ENCODE data around the gene MAPKAP1.

Gene MAPKAP1

DNA sequence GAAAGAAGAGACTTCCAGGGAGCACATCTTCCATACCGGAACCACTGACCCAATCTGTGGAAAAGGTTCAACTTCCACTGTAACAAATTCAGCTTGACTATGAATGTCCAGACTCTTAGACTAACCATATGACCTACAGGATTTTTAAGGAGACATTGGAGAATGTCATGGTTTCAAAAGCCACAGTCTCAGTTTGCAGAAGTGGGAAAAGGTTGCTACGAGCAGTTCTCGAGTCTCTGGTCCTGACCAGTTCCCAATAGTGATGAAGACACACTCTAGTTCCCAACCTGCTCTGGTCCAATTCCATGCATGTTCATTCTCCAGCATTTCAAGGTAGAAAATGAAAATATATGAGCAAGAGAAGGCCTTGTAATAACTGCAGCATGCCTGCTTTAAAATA, 158.0 kb downstream of the MAPKAP1 start:
- TF ChIP-seq SPI1 (IDR thresholded peaks at IDR 0.05; ENCODE audit: borderline replicate concordance, low read depth) (no peak), POLR2AphosphoS5 (IDR thresholded peaks at IDR 0.05; ENCODE audit: low read depth) (no peak), GABPA (IDR thresholded peaks at IDR 0.05; ENCODE audit: low read depth) (no peak)
- TF ChIP-seq, protein P1, sequence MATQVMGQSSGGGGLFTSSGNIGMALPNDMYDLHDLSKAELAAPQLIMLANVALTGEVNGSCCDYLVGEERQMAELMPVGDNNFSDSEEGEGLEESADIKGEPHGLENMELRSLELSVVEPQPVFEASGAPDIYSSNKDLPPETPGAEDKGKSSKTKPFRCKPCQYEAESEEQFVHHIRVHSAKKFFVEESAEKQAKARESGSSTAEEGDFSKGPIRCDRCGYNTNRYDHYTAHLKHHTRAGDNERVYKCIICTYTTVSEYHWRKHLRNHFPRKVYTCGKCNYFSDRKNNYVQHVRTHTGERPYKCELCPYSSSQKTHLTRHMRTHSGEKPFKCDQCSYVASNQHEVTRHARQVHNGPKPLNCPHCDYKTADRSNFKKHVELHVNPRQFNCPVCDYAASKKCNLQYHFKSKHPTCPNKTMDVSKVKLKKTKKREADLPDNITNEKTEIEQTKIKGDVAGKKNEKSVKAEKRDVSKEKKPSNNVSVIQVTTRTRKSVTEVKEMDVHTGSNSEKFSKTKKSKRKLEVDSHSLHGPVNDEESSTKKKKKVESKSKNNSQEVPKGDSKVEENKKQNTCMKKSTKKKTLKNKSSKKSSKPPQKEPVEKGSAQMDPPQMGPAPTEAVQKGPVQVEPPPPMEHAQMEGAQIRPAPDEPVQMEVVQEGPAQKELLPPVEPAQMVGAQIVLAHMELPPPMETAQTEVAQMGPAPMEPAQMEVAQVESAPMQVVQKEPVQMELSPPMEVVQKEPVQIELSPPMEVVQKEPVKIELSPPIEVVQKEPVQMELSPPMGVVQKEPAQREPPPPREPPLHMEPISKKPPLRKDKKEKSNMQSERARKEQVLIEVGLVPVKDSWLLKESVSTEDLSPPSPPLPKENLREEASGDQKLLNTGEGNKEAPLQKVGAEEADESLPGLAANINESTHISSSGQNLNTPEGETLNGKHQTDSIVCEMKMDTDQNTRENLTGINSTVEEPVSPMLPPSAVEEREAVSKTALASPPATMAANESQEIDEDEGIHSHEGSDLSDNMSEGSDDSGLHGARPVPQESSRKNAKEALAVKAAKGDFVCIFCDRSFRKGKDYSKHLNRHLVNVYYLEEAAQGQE (IDR thresholded peaks at IDR 0.05; ENCODE audit: insufficient replicate concordance, low read depth), result no peak
- TF ChIP-seq, protein P2, sequence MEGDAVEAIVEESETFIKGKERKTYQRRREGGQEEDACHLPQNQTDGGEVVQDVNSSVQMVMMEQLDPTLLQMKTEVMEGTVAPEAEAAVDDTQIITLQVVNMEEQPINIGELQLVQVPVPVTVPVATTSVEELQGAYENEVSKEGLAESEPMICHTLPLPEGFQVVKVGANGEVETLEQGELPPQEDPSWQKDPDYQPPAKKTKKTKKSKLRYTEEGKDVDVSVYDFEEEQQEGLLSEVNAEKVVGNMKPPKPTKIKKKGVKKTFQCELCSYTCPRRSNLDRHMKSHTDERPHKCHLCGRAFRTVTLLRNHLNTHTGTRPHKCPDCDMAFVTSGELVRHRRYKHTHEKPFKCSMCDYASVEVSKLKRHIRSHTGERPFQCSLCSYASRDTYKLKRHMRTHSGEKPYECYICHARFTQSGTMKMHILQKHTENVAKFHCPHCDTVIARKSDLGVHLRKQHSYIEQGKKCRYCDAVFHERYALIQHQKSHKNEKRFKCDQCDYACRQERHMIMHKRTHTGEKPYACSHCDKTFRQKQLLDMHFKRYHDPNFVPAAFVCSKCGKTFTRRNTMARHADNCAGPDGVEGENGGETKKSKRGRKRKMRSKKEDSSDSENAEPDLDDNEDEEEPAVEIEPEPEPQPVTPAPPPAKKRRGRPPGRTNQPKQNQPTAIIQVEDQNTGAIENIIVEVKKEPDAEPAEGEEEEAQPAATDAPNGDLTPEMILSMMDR (IDR thresholded peaks at IDR 0.05; ENCODE audit: insufficient read depth, low read length), result no peak
- H3K27me3 ChIP-seq (ENCODE audit: insufficient read depth, poor library complexity, severe bottlenecking), result no peaks in the 10 kb centered on the region
- no peak overlapping the region for H3K27ac ChIP-seq (replicated peaks)
- no peak for DNase-seq (ENCODE audit: low read depth in 1 of 2, low spot score in 1 of 2)
- H3K4me3 ChIP-seq (replicated peaks; ENCODE audit: insufficient read depth, low read length), result no peak overlapping the region

DNA sequence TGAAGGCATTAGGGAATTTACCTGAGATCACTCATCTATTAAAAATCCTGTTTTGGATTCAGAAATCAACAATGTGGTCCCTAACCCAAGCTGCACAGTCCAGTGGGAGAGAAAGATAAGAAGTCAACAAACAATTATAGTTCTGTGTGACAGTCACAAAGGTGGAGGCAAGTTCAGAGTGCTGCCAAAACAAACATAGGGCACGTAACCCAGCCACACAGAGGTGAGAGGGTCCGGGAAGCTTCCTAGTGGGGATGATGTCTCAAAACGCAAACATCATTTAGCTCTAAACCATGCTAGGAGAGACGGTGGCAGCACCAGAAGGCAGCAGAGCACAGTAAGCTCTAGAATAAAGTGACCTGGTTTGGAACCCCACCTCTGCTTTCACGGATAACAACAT, 158.9 kb downstream of the MAPKAP1 start:
- no peak overlapping the region for H3K4me3 ChIP-seq (replicated peaks; ENCODE audit: insufficient read depth, low read length)
- TF ChIP-seq SPI1 (IDR thresholded peaks at IDR 0.05; ENCODE audit: borderline replicate concordance, low read depth), result no peak
- no peak for TF ChIP-seq GABPA (IDR thresholded peaks at IDR 0.05; ENCODE audit: low read depth)
- TF ChIP-seq, protein P2 (IDR thresholded peaks at IDR 0.05; ENCODE audit: insufficient read depth, low read length), result no peak
- TF ChIP-seq, protein P1 (IDR thresholded peaks at IDR 0.05; ENCODE audit: insufficient replicate concordance, low read depth), result no peak
- TF ChIP-seq POLR2AphosphoS5 (IDR thresholded peaks at IDR 0.05; ENCODE audit: low read depth), result no peak
- no peak overlapping the region for H3K27ac ChIP-seq (replicated peaks)
- DNase-seq (ENCODE audit: low read depth in 1 of 2, low spot score in 1 of 2), result no peak
- H3K27me3 ChIP-seq (ENCODE audit: insufficient read depth, poor library complexity, severe bottlenecking), result no peaks in the 10 kb centered on the region

DNA sequence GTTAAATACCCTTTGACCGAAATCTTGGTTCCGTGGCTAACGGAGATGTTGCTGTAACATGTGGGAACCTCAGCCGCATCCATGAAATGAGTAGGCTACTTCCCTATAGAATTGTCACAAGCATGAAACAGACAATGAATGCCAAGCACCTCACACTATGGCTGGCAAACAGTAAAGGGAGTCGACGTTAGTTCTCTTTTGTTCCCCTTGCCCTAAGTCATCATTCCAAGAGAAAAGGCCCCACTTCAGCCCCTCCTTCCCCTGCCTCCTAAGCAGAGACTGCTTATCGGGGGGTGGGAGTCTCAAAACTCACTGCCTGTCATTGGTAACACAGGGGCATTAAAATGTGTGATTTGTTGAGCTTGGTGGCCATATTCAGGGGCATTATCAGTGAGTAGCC, 159.6 kb downstream of the MAPKAP1 start:
- TF ChIP-seq POLR2AphosphoS5 (IDR thresholded peaks at IDR 0.05; ENCODE audit: low read depth), result no peak
- TF ChIP-seq, protein P2 (IDR thresholded peaks at IDR 0.05; ENCODE audit: insufficient read depth, low read length), result no peak
- no peak for TF ChIP-seq GABPA (IDR thresholded peaks at IDR 0.05; ENCODE audit: low read depth)
- no peak for TF ChIP-seq SPI1 (IDR thresholded peaks at IDR 0.05; ENCODE audit: borderline replicate concordance, low read depth)
- TF ChIP-seq, protein P1 (IDR thresholded peaks at IDR 0.05; ENCODE audit: insufficient replicate concordance, low read depth), result no peak
- Histone ChIP-seq H3K27me3 (ENCODE audit: insufficient read depth, poor library complexity, severe bottlenecking) (no peaks in the 10 kb centered on the region), H3K4me3 (replicated peaks; ENCODE audit: insufficient read depth, low read length) (no peak overlapping the region), H3K27ac (replicated peaks) (no peak overlapping the region)
- no peak for DNase-seq (ENCODE audit: low read depth in 1 of 2, low spot score in 1 of 2)

All from HL-60 (cell line).